8988T (cell line): Measurements from ENCODE around the gene YIPF7.
A peak's percentile ranks its signal among the peaks of the same experiment; 100 is the strongest.

Experiments
- DNase-seq: peaks from one replicate; pipeline ENCODE4 v3.0.0; 2011

The YIPF7 gene

GRCh38 chr4:44651425-44651824, at the start of gene YIPF7:
TSS of gene YIPF7 (minus strand) at chr4:44651625. CDS start at chr4:44650100, 1,525 bp downstream.
- no peak for DNase-seq

GRCh38 chr4:44701037-44701436, 49.6 kb upstream of the YIPF7 start:
- DNase-seq, result no peak

- DNase-seq, result no peak
Observed at GRCh38 chr4:44700427-44700826, 49.0 kb upstream of the YIPF7 start.

GRCh38 chr4:44684648-44685047, 33.2 kb upstream of the YIPF7 start:
- DNase-seq, result no peak

GRCh38 chr4:44679060-44679459, 27.6 kb upstream of the YIPF7 start:
- no peak for DNase-seq

- peak; percentile 66 for DNase-seq
Observed at GRCh38 chr4:44678094-44679041, 26.9 kb upstream of the YIPF7 start, which contains the start of gene GUF1. TSS of gene GUF1 (plus strand) at chr4:44678420. CDS start at chr4:44678623, 203 bp downstream.

- DNase-seq, result no peak
Observed at GRCh38 chr4:44675366-44675765, 23.9 kb upstream of the YIPF7 start.

GRCh38 chr4:44674471-44674870, 23.0 kb upstream of the YIPF7 start:
- no peak for DNase-seq

GRCh38 chr4:44671636-44672035, 20.2 kb upstream of the YIPF7 start:
- DNase-seq, result no peak

GRCh38 chr4:44670506-44671199, 19.2 kb upstream of the YIPF7 start:
- DNase-seq, result no peak

- no peak for DNase-seq
Observed at GRCh38 chr4:44668526-44668925, 17.1 kb upstream of the YIPF7 start.

GRCh38 chr4:44663539-44664263, 12.3 kb upstream of the YIPF7 start:
- no peak for DNase-seq

GRCh38 chr4:44662623-44663005, 11.2 kb upstream of the YIPF7 start:
- no peak for DNase-seq

- DNase-seq, result no peak
Observed at GRCh38 chr4:44661940-44662622, 10.7 kb upstream of the YIPF7 start.

GRCh38 chr4:44660396-44660795, 9.0 kb upstream of the YIPF7 start:
- DNase-seq, result no peak

GRCh38 chr4:44652002-44652401, 577 bp upstream of the YIPF7 start:
- no peak for DNase-seq

GRCh38 chr4:44646151-44646550, 5.3 kb downstream of the YIPF7 start:
- DNase-seq, result no peak

GRCh38 chr4:44638091-44638490, 13.3 kb downstream of the YIPF7 start:
- no peak for DNase-seq

GRCh38 chr4:44632733-44633132, 18.7 kb downstream of the YIPF7 start:
- DNase-seq, result no peak

- no peak for DNase-seq
Observed at GRCh38 chr4:44632089-44632488, 19.3 kb downstream of the YIPF7 start.

GRCh38 chr4:44629280-44629866, 22.1 kb downstream of the YIPF7 start:
- DNase-seq, result no peak

- DNase-seq, result no peak
Observed at GRCh38 chr4:44623676-44624075, 27.7 kb downstream of the YIPF7 start.
